NCI-H2196 treated with DMSO at 0.1 percent for 48 hours (cell line): Measurements from ENCODE around the gene FRK.
"Not testable (repeated sequence)": the region's sequence is repeated elsewhere in the genome, so short reads cannot be mapped to it uniquely, and the experiment has no call there.

ENCODE experiments used
- DNase-seq: peaks from one replicate; lab custom pipeline; 2025; ENCODE audit not compliant: unreplicated experiment; lab: John Stamatoyannopoulos, UW

The FRK gene

GRCh38 chr6:115954740-115955139, 106.0 kb downstream of the FRK start:
- no peak for DNase-seq

- DNase-seq, result no peak
These were observed 111.9 kb downstream of the FRK start for GRCh38 chr6:115948751-115949150.

DNA sequence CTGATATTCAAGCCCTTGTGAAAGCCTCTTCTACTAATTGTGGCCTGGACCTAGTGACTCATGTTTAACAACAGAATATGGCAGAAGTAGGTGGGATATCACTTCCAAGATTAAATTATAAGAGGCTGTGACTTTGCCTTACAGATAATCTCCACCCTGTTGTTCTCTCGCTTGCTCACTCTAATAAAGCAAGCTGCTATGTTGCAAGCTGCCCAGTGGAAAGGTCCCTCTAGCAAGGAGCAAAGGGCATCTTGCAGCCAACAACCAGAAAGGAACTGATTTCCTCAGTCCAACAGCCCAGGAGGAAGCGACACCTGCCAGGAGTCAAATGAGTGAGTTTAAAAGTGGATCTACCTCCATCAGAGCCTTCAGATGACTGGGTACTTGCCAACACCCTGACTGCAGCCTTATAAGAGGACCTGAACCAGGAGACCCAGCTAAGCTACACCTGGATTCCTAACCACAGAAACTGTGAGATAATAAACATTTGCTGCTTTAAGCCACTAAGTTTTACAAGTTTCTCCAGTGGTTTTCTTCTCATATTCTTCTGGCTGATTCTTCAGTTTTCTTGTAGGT, 112.6 kb downstream of the FRK start:
- DNase-seq, result no peak

GRCh38 chr6:115945812-115946211, 114.9 kb downstream of the FRK start:
- no peak for DNase-seq

GRCh38 chr6:115945306-115945705, 115.4 kb downstream of the FRK start:
- DNase-seq, result no peak

GRCh38 chr6:115944829-115945228, 115.9 kb downstream of the FRK start:
- DNase-seq, result not testable (repeated sequence)

DNA sequence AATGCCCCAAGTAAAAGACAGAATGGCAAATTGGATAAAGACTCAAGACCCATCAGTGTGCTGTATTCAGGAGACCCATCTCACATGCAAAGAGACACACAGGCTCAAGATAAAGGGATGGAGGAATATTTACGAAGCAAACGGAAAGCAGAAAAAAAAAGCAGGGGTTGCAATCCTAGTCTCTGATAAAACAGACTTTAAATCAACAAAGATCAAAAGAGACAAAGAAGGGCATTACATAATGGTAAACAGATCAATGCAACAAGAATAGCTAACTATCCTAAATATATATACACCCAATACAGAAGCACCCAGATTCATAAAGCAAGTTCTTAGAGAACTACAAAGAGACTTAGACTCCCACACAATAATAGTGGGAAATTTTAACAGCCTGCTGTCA, 123.2 kb downstream of the FRK start:
- DNase-seq, result not testable (repeated sequence)

DNA sequence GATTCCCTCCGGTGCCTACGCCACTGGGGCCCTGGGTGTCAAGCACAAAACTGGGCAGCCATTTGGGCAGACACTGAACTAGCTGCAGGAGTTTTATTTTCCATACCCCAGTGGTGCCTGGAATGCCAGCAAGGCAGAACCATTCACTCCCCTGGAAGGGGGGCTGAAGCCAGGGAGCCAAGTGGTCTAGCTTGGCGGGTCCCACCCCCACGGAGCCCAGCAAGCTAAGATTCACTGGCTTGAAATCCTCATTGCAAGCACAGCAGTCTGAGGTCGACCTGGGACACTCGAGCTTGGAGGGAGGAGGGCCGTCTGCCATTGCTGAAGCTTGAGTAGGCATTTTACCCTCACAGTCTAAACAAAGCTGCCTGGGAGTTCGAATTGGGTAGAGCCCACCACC, 125.3 kb downstream of the FRK start:
- DNase-seq, result no peak

- no peak for DNase-seq
These were observed 125.9 kb downstream of the FRK start for GRCh38 chr6:115934829-115935228.

DNA sequence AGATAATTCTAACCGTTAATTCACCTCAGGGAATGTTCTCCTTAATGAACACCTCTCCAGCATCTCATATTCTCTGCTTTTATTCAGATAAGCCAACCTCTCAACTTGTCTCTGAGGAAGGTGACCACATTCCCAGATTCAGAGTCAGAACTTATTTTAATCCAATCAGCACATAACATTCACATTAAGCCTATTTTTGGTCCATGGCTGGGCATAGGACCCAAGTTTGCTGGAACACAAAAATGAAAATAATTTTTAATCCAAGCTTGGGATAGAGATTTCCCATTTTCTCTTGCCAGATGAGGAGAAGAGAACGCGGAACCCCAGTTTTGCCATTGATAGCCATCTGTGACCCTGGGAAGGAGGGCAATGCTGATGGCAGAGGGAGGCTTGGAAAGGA, 126.5 kb downstream of the FRK start:
- DNase-seq, result no peak

DNA sequence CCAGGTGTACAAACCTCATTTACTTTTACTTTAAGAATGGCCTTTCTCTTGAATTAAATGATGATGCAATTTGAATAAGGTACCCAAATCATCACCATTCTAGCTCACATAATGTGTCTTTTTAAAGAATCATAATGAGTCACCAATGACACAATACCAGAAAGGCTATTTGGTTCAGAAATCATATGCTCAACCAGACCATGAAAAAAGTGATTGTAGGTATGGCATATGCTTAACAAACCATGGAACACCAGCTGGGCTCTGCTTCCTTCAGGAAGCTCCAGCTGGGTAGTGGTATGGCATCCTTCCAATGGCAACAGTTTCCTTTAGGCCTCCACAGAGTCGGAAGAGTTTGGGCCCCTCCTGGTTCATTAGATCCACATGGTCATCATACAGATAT, 128.2 kb downstream of the FRK start:
- DNase-seq, result no peak

- DNase-seq, result not testable (repeated sequence)
These were observed 132.7 kb downstream of the FRK start for GRCh38 chr6:115928000-115928399.

- no peak for DNase-seq
These were observed 137.7 kb downstream of the FRK start for GRCh38 chr6:115922971-115923370.

DNA sequence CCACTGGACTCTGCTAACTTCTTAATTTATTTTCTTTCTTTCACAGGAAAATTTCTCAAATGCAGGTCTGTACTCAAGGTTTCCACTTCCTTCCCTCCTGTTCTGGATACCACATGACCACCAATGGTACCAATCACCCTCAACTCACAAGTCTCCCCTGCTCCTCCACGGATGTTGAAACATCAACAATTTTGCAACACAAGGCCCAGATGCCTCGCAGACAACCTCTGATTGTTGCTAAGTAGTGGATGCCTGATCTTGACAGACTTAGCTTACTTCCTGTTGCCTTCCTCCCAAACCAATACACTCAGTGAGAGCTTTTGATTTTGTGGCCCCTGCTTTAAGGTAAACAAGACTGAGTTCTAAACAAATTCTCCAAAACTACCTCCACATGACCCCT, 146.6 kb downstream of the FRK start:
- DNase-seq, result no peak

GRCh38 chr6:115909923-115910546, 150.7 kb downstream of the FRK start:
- no peak for DNase-seq

- DNase-seq, result no peak
These were observed 151.7 kb downstream of the FRK start for GRCh38 chr6:115908906-115909559.

DNA sequence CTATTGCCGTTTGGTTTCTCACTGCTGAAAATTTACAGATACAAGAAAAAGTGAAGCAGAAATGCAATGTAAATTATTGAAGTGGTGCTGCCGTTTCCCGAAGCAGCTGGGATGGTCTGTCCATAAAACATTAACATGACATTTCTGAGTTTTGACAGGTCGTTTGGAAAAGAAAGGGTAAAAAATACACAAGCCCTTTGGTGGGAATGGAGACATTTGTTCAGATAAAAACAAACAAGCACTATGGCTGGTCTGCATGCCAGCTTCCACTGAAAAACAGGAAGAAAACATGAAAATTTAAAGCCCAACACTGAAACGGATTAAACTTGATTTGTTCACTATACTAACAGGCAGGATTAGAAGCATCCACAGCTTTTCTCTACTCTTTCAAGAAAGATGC, 155.2 kb downstream of the FRK start:
- no peak for DNase-seq

- DNase-seq, result no peak
These were observed 158.3 kb downstream of the FRK start for GRCh38 chr6:115902436-115902835.

DNA sequence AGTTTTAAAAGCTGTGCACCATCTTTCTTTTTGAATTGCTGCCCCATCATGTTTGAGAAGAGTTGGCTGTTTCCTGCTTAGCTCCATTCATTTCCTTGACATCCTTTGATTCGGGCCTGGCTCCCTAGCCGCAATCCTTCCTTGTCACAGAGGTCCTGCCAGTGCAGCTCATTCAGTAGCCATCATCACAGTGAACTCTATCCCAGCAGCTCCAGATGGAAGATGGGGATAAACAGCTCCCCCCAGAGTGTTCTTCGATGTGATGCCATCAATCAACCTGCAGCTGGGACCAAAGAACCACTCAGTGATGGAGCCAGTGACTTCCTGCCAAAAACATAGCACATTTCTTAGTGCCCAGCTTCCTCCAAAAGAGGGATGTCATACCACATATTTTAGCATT, 158.8 kb downstream of the FRK start:
- no peak for DNase-seq

DNA sequence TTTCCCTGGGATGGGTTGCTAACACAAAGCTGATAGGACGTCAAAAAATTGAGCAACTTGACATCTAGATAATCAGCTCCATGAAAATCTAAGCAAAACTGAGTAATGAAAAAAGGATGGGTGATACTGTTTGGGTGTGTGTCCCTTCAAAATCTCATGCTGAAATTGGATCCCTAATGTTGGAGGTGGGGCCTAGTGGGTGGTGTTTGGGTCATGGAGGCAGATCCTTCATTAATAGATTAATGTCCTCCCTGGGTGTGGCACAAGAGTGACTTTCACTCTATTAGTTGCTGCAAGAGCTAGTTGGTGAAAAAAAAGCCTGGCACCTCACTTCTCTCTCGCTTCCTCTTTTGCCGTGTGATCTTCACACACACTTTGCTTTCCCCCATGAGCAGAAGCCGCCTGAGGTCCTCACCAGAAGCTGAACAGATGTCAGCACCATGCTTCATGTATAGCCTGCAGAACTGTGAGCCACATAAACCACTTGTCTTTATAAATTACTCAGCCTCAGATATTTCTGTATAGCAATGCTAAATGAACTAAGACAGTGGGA, 160.9 kb downstream of the FRK start:
- DNase-seq, result no peak

GRCh38 chr6:115898246-115898645, 162.4 kb downstream of the FRK start:
- no peak for DNase-seq

DNA sequence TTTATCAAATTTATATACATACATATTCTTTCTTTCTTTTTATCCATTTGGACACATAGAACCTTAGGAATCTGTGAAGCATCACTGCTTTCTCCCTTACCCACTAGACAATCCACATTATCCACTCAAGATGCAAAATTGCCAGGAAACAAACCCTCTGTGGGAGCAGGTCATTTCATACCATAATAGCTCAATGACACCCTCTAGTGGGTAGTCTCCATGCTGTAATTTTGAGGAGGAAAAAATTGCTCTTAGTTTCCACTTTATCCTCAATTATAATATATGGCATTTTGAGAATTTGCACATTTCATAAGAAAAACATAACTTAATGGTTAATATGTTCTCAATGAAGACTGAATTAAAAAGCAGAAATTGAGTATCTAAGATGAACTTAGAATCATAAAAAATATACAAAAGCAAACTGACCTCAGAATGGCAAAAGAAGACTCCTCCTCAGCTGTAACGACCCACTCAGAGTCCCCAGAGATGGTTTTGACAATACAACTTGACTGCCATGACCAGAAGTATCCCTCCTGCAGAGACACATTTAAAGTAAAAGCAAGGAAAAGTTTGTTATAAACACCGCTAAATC, 164.1 kb downstream of the FRK start:
- DNase-seq, result no peak
